ENCODE data around the gene SLC4A4. TPM values are rescaled to one million over a fixed set of nuclear protein-coding genes. Genes with fewer than 3 reads are reported as not detected.
A peak's percentile ranks its signal among the peaks of the same experiment; 100 is the strongest.

Gene SLC4A4
- total RNA-seq, 4 donors from 2014 or later, result 0.90 to 5.9 (median 4.4) TPM

- H3K27ac ChIP-seq, result no peak overlapping the region
- no peaks in the 10 kb centered on the region for H3K9me3 ChIP-seq
- no peaks in the 10 kb centered on the region for H3K27me3 ChIP-seq
- peaks cover 0 to 5% (median 0%) of the 10 kb centered on the region in 4 donors for H3K4me1 ChIP-seq
- TF ChIP-seq CTCF (IDR thresholded peaks at IDR 0.05), result no peak
- TF ChIP-seq EP300 (IDR thresholded peaks at IDR 0.05), result no peak
- no peaks in the 10 kb centered on the region for H3K36me3 ChIP-seq
- DNase-seq (ENCODE audit: low spot score in 2 of 2), result no peak
- no peak overlapping the region for H3K4me3 ChIP-seq
- 45 to 50% methylated on average over 7 of the region's 7 CpGs for WGBS, 2 donors
These were observed 211.7 kb downstream of the SLC4A4 start for GRCh38 chr4:71550220-71551165.

- Histone ChIP-seq H3K4me1 (peaks cover 0 to 5% (median 0%) of the 10 kb centered on the region in 4 donors), H3K36me3 (no peaks in the 10 kb centered on the region), H3K27ac (no peak overlapping the region), H3K9me3 (no peaks in the 10 kb centered on the region), H3K27me3 (no peaks in the 10 kb centered on the region), H3K4me3 (no peak overlapping the region)
- TF ChIP-seq EP300 (IDR thresholded peaks at IDR 0.05), result no peak
- peak; percentile 26 to 48 (median 42) for TF ChIP-seq CTCF (IDR thresholded peaks at IDR 0.05)
- no peak for TF ChIP-seq POLR2A (IDR thresholded peaks at IDR 0.05)
- WGBS, 2 donors, result 29 to 33% methylated on average over 1 of the region's 1 CpG
- DNase-seq (ENCODE audit: low spot score in 2 of 2), result no peak
These were observed 214.8 kb downstream of the SLC4A4 start for GRCh38 chr4:71553605-71554004.

- DNase-seq (ENCODE audit: low spot score in 2 of 2), result no peak
- Histone ChIP-seq H3K36me3 (no peaks in the 10 kb centered on the region), H3K9me3 (no peaks in the 10 kb centered on the region), H3K27ac (no peak overlapping the region), H3K27me3 (no peaks in the 10 kb centered on the region), H3K4me3 (no peak overlapping the region), H3K4me1 (peaks cover 0 to 5% (median 0%) of the 10 kb centered on the region in 4 donors)
- WGBS, 2 donors, result 45 to 52% methylated on average over 2 of the region's 2 CpGs
- no peak for TF ChIP-seq CTCF (IDR thresholded peaks at IDR 0.05)
- TF ChIP-seq POLR2A (IDR thresholded peaks at IDR 0.05), result no peak
- no peak for TF ChIP-seq EP300 (IDR thresholded peaks at IDR 0.05)
These were observed 215.2 kb downstream of the SLC4A4 start for GRCh38 chr4:71554025-71554424.

GRCh38 chr4:71558248-71558647 is 219.4 kb downstream of the SLC4A4 start:
- Histone ChIP-seq H3K4me3 (no peak overlapping the region), H3K27ac (no peak overlapping the region), H3K27me3 (no peaks in the 10 kb centered on the region), H3K9me3 (no peaks in the 10 kb centered on the region), H3K4me1 (no peaks in the 10 kb centered on the region), H3K36me3 (no peaks in the 10 kb centered on the region)
- no peak for DNase-seq (ENCODE audit: low spot score in 2 of 2)
- 65 to 71% methylated on average over 1 of the region's 1 CpG for WGBS, 2 donors
- TF ChIP-seq CTCF (IDR thresholded peaks at IDR 0.05), result no peak
- TF ChIP-seq POLR2A (IDR thresholded peaks at IDR 0.05), result no peak
- no peak for TF ChIP-seq EP300 (IDR thresholded peaks at IDR 0.05)

- no peak for DNase-seq (ENCODE audit: low spot score in 2 of 2)
- no peak overlapping the region for H3K4me3 ChIP-seq
- TF ChIP-seq POLR2A (IDR thresholded peaks at IDR 0.05) (no peak), EP300 (IDR thresholded peaks at IDR 0.05) (no peak), CTCF (IDR thresholded peaks at IDR 0.05) (no peak)
- 0% methylated on average over 1 of the region's 1 CpG for WGBS, 2 donors
- no peaks in the 10 kb centered on the region for H3K9me3 ChIP-seq
- H3K36me3 ChIP-seq, result no peaks in the 10 kb centered on the region
- no peaks in the 10 kb centered on the region for H3K27me3 ChIP-seq
- no peak overlapping the region for H3K27ac ChIP-seq
- H3K4me1 ChIP-seq, result no peaks in the 10 kb centered on the region
These were observed 221.2 kb downstream of the SLC4A4 start for GRCh38 chr4:71559957-71560571.
